Urothelium cell line (cell line): ENCODE measurements around the gene BABAM2.
A peak's percentile ranks its signal among the peaks of the same experiment; 100 is the strongest.

ENCODE experiments used
- DNase-seq: peaks from one replicate; pipeline ENCODE4 v3.0.0; 2011; ENCODE audit warnings: low spot score, mixed read lengths
- FAIRE-seq: peaks from 2 replicates; lab custom pipeline; 2011; peaks lifted over from hg19 to GRCh38; lab: Jason Lieb, UNC

BABAM2 gene

GRCh38 chr2:28055325-28055970 lies 164.9 kb downstream of the BABAM2 start:
- DNase-seq (no peak), FAIRE-seq (no peak)

- FAIRE-seq, result no peak
These were observed 168.3 kb downstream of the BABAM2 start for GRCh38 chr2:28058791-28059190.

GRCh38 chr2:28062867-28063266 lies 172.3 kb downstream of the BABAM2 start:
- FAIRE-seq, result no peak
- DNase-seq, result no peak

More at GRCh38 chr2:28058791-28059190, 168.3 kb downstream of the BABAM2 start:
- DNase-seq, result no peak

GRCh38 chr2:28063492-28063962 lies 173.0 kb downstream of the BABAM2 start:
- FAIRE-seq, result no peak
- no peak for DNase-seq

- DNase-seq, result no peak
- no peak for FAIRE-seq
These were observed 177.1 kb downstream of the BABAM2 start for GRCh38 chr2:28067602-28068001.

- DNase-seq, result no peak
These were observed 177.6 kb downstream of the BABAM2 start for GRCh38 chr2:28068088-28068487.

GRCh38 chr2:28068527-28068926 lies 178.0 kb downstream of the BABAM2 start:
- DNase-seq (no peak), FAIRE-seq (no peak)

More at GRCh38 chr2:28068088-28068487, 177.6 kb downstream of the BABAM2 start:
- no peak for FAIRE-seq

GRCh38 chr2:28071221-28071620 lies 180.7 kb downstream of the BABAM2 start:
- DNase-seq (no peak), FAIRE-seq (no peak)

GRCh38 chr2:28074137-28074536 lies 183.6 kb downstream of the BABAM2 start:
- FAIRE-seq, result no peak
- DNase-seq, result no peak

- FAIRE-seq (no peak), DNase-seq (no peak)
These were observed 190.4 kb downstream of the BABAM2 start for GRCh38 chr2:28080911-28081310.

- DNase-seq (peak; percentile 20), FAIRE-seq (peak; percentile 79)
These were observed 191.6 kb downstream of the BABAM2 start for GRCh38 chr2:28082131-28082530.

- FAIRE-seq, result no peak
These were observed 192.9 kb downstream of the BABAM2 start for GRCh38 chr2:28083476-28083875.

GRCh38 chr2:28084564-28084963 lies 194.0 kb downstream of the BABAM2 start:
- no peak for DNase-seq
- peak; percentile 9 for FAIRE-seq

More at GRCh38 chr2:28083476-28083875, 192.9 kb downstream of the BABAM2 start:
- no peak for DNase-seq

GRCh38 chr2:28085201-28085600 lies 194.7 kb downstream of the BABAM2 start:
- FAIRE-seq, result no peak
- DNase-seq, result no peak

GRCh38 chr2:28086611-28087010 lies 196.1 kb downstream of the BABAM2 start:
- FAIRE-seq (no peak), DNase-seq (no peak)

GRCh38 chr2:28088970-28089369 lies 198.4 kb downstream of the BABAM2 start:
- peak; percentile 50 for DNase-seq
- FAIRE-seq, result no peak

GRCh38 chr2:28089486-28089885 lies 199.0 kb downstream of the BABAM2 start:
- no peak for DNase-seq
- no peak for FAIRE-seq

GRCh38 chr2:28093308-28093707 lies 202.8 kb downstream of the BABAM2 start:
- DNase-seq (no peak), FAIRE-seq (no peak)

GRCh38 chr2:28093768-28094167 lies 203.2 kb downstream of the BABAM2 start:
- FAIRE-seq, result no peak

GRCh38 chr2:28094739-28095138 lies 204.2 kb downstream of the BABAM2 start:
- FAIRE-seq, result no peak
- DNase-seq, result no peak

More at GRCh38 chr2:28093768-28094167, 203.2 kb downstream of the BABAM2 start:
- no peak for DNase-seq

- no peak for DNase-seq
- no peak for FAIRE-seq
These were observed 205.1 kb downstream of the BABAM2 start for GRCh38 chr2:28095622-28096021.

- FAIRE-seq (no peak), DNase-seq (no peak)
These were observed 205.9 kb downstream of the BABAM2 start for GRCh38 chr2:28096421-28096820.
